HG03439 (cell line): ENCODE data around the gene ALPP.
"Not testable (repeated sequence)": the region's sequence is repeated elsewhere in the genome, so short reads cannot be mapped to it uniquely, and the experiment has no call there.

Experiments used
- ATAC-seq: cut with Tn5 transposase; IDR thresholded peaks from one replicate; pipeline ENCODE4 v1.9.1; 2021; ENCODE audit warnings: mild to moderate bottlenecking, moderate library complexity; ENCODE audit not compliant: unreplicated experiment

The ALPP gene

GRCh38 chr2:232363064-232363783, 15.3 kb upstream of the ALPP start:
- not testable (repeated sequence) for ATAC-seq

- ATAC-seq = no peak
These were observed 14.6 kb upstream of the ALPP start for GRCh38 chr2:232363784-232364615.

- ATAC-seq = not testable (repeated sequence)
These were observed 13.6 kb upstream of the ALPP start for GRCh38 chr2:232364806-232365594.

GRCh38 chr2:232365621-232366321, 12.8 kb upstream of the ALPP start:
- ATAC-seq = no peak

- ATAC-seq = not testable (repeated sequence)
These were observed 12.1 kb upstream of the ALPP start for GRCh38 chr2:232366461-232366860.

- ATAC-seq = no peak
These were observed 11.5 kb upstream of the ALPP start for GRCh38 chr2:232367016-232367415.

GRCh38 chr2:232367591-232368233, 10.8 kb upstream of the ALPP start:
- no peak for ATAC-seq

- no peak for ATAC-seq
These were observed 10.2 kb upstream of the ALPP start for GRCh38 chr2:232368311-232368731.

GRCh38 chr2:232369126-232369951, 9.2 kb upstream of the ALPP start:
- ATAC-seq = no peak

- ATAC-seq = not testable (repeated sequence)
These were observed 8.5 kb upstream of the ALPP start for GRCh38 chr2:232370007-232370406.

GRCh38 chr2:232372231-232373208, 6.0 kb upstream of the ALPP start:
- no peak for ATAC-seq

GRCh38 chr2:232374356-232374755, 4.2 kb upstream of the ALPP start:
- no peak for ATAC-seq

GRCh38 chr2:232375164-232375563, 3.4 kb upstream of the ALPP start:
- ATAC-seq = no peak

GRCh38 chr2:232376260-232376659, 2.3 kb upstream of the ALPP start:
- no peak for ATAC-seq

- ATAC-seq = no peak
These were observed 1.8 kb upstream of the ALPP start for GRCh38 chr2:232376713-232377112.

- no peak for ATAC-seq
These were observed 1.2 kb upstream of the ALPP start for GRCh38 chr2:232377319-232377718.

GRCh38 chr2:232377841-232378734, 463 bp upstream of the ALPP start:
- no peak for ATAC-seq
